Hepatocyte (in vitro differentiated cells): ENCODE measurements around the gene ITPR1. TPM values are rescaled to one million over a fixed set of nuclear protein-coding genes. Genes with fewer than 3 reads are reported as not detected.

Source experiments
- DNase-seq: peaks from one replicate; pipeline ENCODE4 v3.0.0-alpha.2; 2016; ENCODE audit warnings: low spot score
- H2AFZ ChIP-seq: fragments of 200-600 bp; sonication (generic); 2 replicates; pipeline ENCODE4 v1.6.0; 2016; ENCODE audit warnings: antibody characterized with exemption, mild to moderate bottlenecking
- H3K27ac ChIP-seq: fragments of 200-600 bp; sonication (generic); 2 replicates; pipeline ENCODE4 v1.5.1; 2016; ENCODE audit warnings: mild to moderate bottlenecking
- H3K27me3 ChIP-seq: fragments of 200-600 bp; sonication (generic); 2 replicates; pipeline ENCODE4 v1.6.1; 2016
- H3K36me3 ChIP-seq: fragments of 200-600 bp; sonication (generic); replicated peaks from 2 replicates; pipeline ENCODE4 v1.5.1; 2016; ENCODE audit warnings: low read depth; ENCODE audit not compliant: insufficient read depth
- H3K4me1 ChIP-seq: fragments of 200-600 bp; sonication (generic); 2 replicates; pipeline ENCODE4 v1.5.1; 2016; ENCODE audit warnings: mild to moderate bottlenecking, moderate library complexity; ENCODE audit not compliant: insufficient read depth
- H3K4me2 ChIP-seq: fragments of 200-600 bp; sonication (generic); 2 replicates; pipeline ENCODE4 v1.6.0; 2016
- H3K4me3 ChIP-seq: fragments of 200-600 bp; sonication (generic); 2 replicates; pipeline ENCODE4 v1.5.1; 2016; ENCODE audit warnings: mild to moderate bottlenecking
- H3K79me2 ChIP-seq: fragments of 200-600 bp; sonication (generic); 2 replicates; pipeline ENCODE4 v1.6.0; 2017; ENCODE audit warnings: mild to moderate bottlenecking
- H3K9me2 ChIP-seq: fragments of 200-600 bp; sonication (generic); replicated peaks from 2 replicates; pipeline ENCODE4 v1.6.0; 2017; ENCODE audit warnings: mild to moderate bottlenecking; ENCODE audit not compliant: insufficient read depth
- H3K9me3 ChIP-seq: fragments of 200-600 bp; sonication (generic); 2 replicates; pipeline ENCODE4 v1.5.1; 2016; ENCODE audit warnings: low read depth, mild to moderate bottlenecking
- H4K20me1 ChIP-seq: fragments of 200-600 bp; sonication (generic); 2 replicates; pipeline ENCODE4 v1.6.0; 2016; ENCODE audit warnings: mild to moderate bottlenecking; ENCODE audit not compliant: insufficient read depth, poor library complexity, severe bottlenecking
- CTCF ChIP-seq: fragments of 200-600 bp; sonication (generic); IDR thresholded peaks from 2 replicates; pipeline ENCODE4 v1.5.1; 2016; ENCODE audit warnings: antibody characterized with exemption, mild to moderate bottlenecking; ENCODE audit not compliant: poor library complexity
- EZH2 ChIP-seq: fragments of 200-600 bp; sonication (generic); IDR thresholded peaks from 2 replicates; pipeline ENCODE4 v1.6.1; 2016; ENCODE audit warnings: antibody characterized with exemption, mild to moderate bottlenecking, borderline replicate concordance
- EZH2phosphoT487 ChIP-seq: fragments of 200-600 bp; sonication (generic); IDR thresholded peaks from one replicate; pipeline ENCODE4 v1.6.1; 2018; ENCODE audit warnings: antibody characterized with exemption, mild to moderate bottlenecking, low read depth, moderate library complexity; ENCODE audit not compliant: unreplicated experiment, severe bottlenecking
- WGBS: methylation state at CpG from one replicate; pipeline ENCODE4 v1.1.6; 2016; ENCODE audit warnings: low lambda C conversion rate; ENCODE audit errors: missing lambda C conversion rate; 5-methylcytosine and 5-hydroxymethylcytosine counted together
- polyA plus RNA-seq: library from polyadenylated mRNA; unstranded; fragments of >200 nt; fragmentation: Nextera tagmentation; extraction: Ambion mirVana; gene quantifications from 2 replicates; pipeline ENCODE4 v1.2.1, GENCODE V29; 2016
- total RNA-seq: library from RNA; depleted of rRNA; stranded (reverse); fragments of >200 nt; gene quantifications from 2 replicates; pipeline ENCODE4 v1.2.3, GENCODE V29; 2014

Gene ITPR1
- total and polyA plus RNA-seq, 2 experiments from 2014 or later = 46.8 to 90.8 TPM

GRCh38 chr3:4895838-4896237, 402.7 kb downstream of the ITPR1 start:
- TF ChIP-seq EZH2 (no peak), CTCF (no peak), EZH2phosphoT487 (no peak)
- Histone ChIP-seq H3K4me1 (no peaks in the 10 kb centered on the region), H3K4me3 (no peak overlapping the region), H3K9me3 (no peaks in the 10 kb centered on the region), H3K27ac (no peak overlapping the region), H3K9me2 (no peaks in the 10 kb centered on the region), H3K4me2 (no peak overlapping the region), H3K79me2 (no peaks in the 10 kb centered on the region), H2AFZ (no peak overlapping the region), H3K36me3 (no peaks in the 10 kb centered on the region), H4K20me1 (no peaks in the 10 kb centered on the region), H3K27me3 (no peaks in the 10 kb centered on the region)
- no peak for DNase-seq
- WGBS = 78% methylated on average over 3 of the region's 3 CpGs

Other genes starting within 250 kb of the ITPR1 start
- 15.4 and 23.4 TPM in 2 replicates for gene SETMAR, start 190.0 kb upstream of the ITPR1 start, total RNA-seq
- gene SETMAR, start 190.0 kb upstream of the ITPR1 start, polyA plus RNA-seq = 13.5 and 16.5 TPM in 2 replicates
- gene SUMF1, start 26.1 kb upstream of the ITPR1 start, total RNA-seq = 49.6 and 59.0 TPM in 2 replicates
- gene SUMF1, start 26.1 kb upstream of the ITPR1 start, polyA plus RNA-seq = 43.1 and 55.5 TPM in 2 replicates